Naive B cell (primary cell): ENCODE measurements around the gene NQO1. TPM values are rescaled to one million over a fixed set of nuclear protein-coding genes. Genes with fewer than 3 reads are reported as not detected.
"Not testable (repeated sequence)": the region's sequence is repeated elsewhere in the genome, so short reads cannot be mapped to it uniquely, and the experiment has no call there.

ENCODE experiments used
- ATAC-seq, 2 donors: fragments of 150-1000 bp; cut with Tn5 transposase; 2 replicates each; pipeline ENCODE4 v1.10.0; 2021; ENCODE audit warnings: low read depth in 2 of 2, mild to moderate bottlenecking in 2 of 2, moderate library complexity in 2 of 2
- DNase-seq: peaks from one replicate; pipeline ENCODE4 v3.0.0; 2022
- H3K27ac Mint-ChIP-seq, 6 donors: one replicate each; pipeline ENCODE4 v1.8.0; 2020 to 2022; ENCODE audit warnings: mild to moderate bottlenecking in 6 of 6, mixed read lengths in 6 of 6, moderate library complexity in 5 of 6, inconsistent platforms in 2 of 6
- H3K27me3 Mint-ChIP-seq, 3 donors: one replicate each; pipeline ENCODE4 v1.8.0; 2021 to 2022; ENCODE audit warnings: mixed read lengths in 3 of 3, mild to moderate bottlenecking in 1 of 3
- H3K36me3 Mint-ChIP-seq, 2 donors: one replicate each; pipeline ENCODE4 v1.8.0; 2020 to 2022; ENCODE audit warnings: mixed read lengths in 2 of 2, inconsistent platforms in 1 of 2, mild to moderate bottlenecking in 1 of 2
- H3K4me1 Mint-ChIP-seq, 3 donors: one replicate each; pipeline ENCODE4 v1.8.0; 2020 to 2022; ENCODE audit warnings: mixed read lengths in 3 of 3, inconsistent platforms in 1 of 3, mild to moderate bottlenecking in 1 of 3, moderate library complexity in 1 of 3
- H3K4me3 Mint-ChIP-seq, 8 donors: one replicate each; pipeline ENCODE4 v1.8.0; 2020 to 2022; ENCODE audit warnings: mild to moderate bottlenecking in 8 of 8, mixed read lengths in 8 of 8, moderate library complexity in 8 of 8, inconsistent platforms in 2 of 8
- H3K9me3 Mint-ChIP-seq, 7 donors: one replicate each; pipeline ENCODE4 v1.8.0; 2020 to 2022; ENCODE audit warnings: mixed read lengths in 7 of 7, mild to moderate bottlenecking in 5 of 7, inconsistent platforms in 2 of 7, moderate library complexity in 1 of 7
- polyA plus RNA-seq, 6 donors: library from polyadenylated mRNA; unstranded; fragments of 300-500 nt; fragmentation: Illumina TruSeq; gene quantifications; one replicate each; pipeline ENCODE4 v1.2.3, GENCODE V29; 2021; ENCODE audit warnings: low read depth in 6 of 6

Gene NQO1
- polyA plus RNA-seq, 6 donors from 2014 or later, result 1.3 to 5.7 (median 3.2) TPM

DNA sequence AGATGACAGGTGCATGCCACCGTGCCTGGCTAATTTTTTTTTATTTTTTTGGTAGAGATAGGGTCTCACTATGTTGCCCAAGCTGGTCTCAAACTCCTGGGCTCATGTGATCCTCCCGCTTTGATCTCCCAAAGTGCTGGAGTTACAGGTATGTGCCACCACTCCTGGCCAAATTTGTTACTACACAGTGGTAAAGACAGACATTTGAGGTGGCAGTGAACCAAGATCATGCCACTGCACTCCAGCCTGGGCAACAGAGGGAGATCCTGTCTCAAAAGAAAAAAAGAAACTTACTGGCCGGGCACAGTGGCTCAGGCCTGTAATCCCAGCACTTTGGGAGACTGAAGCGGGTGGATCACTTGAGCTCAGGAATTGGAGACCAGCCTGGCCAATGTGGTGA lies 2.7 kb upstream of the NQO1 start:
- not testable (repeated sequence) for H3K36me3 Mint-ChIP-seq, H3K27me3 Mint-ChIP-seq, ATAC-seq, H3K4me3 Mint-ChIP-seq, H3K9me3 Mint-ChIP-seq, DNase-seq, H3K27ac Mint-ChIP-seq
- H3K4me1 Mint-ChIP-seq, result peaks cover 12 to 19% (median 15%) of the 10 kb centered on the region in 3 donors

- DNase-seq (no peak), ATAC-seq (no peak)
- Mint-ChIP-seq H3K27me3 (no peaks in the 10 kb centered on the region), H3K4me3 (peak overlapping the region in 1 of 8 donors; percentile 21), H3K27ac (no peak overlapping the region), H3K4me1 (peaks cover 12 to 19% (median 15%) of the 10 kb centered on the region in 3 donors), H3K36me3 (no peaks in the 10 kb centered on the region), H3K9me3 (no peaks in the 10 kb centered on the region)
Observed at GRCh38 chr16:69727916-69728270, 1.5 kb upstream of the NQO1 start.

GRCh38 chr16:69725480-69726312 lies 664 bp downstream of the NQO1 start:
- Mint-ChIP-seq H3K27ac (peak overlapping the region; percentile 65 to 90 (median 84)), H3K4me1 (peaks cover 12 to 21% (median 15%) of the 10 kb centered on the region in 3 donors)
- DNase-seq, result no peak

GRCh38 chr16:69724981-69725479 lies 1.3 kb downstream of the NQO1 start:
- no peaks in the 10 kb centered on the region for H3K27me3 Mint-ChIP-seq
- H3K4me3 Mint-ChIP-seq, result peak overlapping the region in 7 of 8 donors; percentile 6 to 99 (median 51)
- no peaks in the 10 kb centered on the region for H3K9me3 Mint-ChIP-seq
- DNase-seq (no peak), ATAC-seq (no peak)
- no peaks in the 10 kb centered on the region for H3K36me3 Mint-ChIP-seq
- peak overlapping the region in 4 of 6 donors; percentile 21 to 67 (median 56) for H3K27ac Mint-ChIP-seq
- H3K4me1 Mint-ChIP-seq, result peaks cover 12 to 21% (median 15%) of the 10 kb centered on the region in 3 donors

More at GRCh38 chr16:69725480-69726312, 664 bp downstream of the NQO1 start:
- ATAC-seq, result no peak
- Mint-ChIP-seq H3K27me3 (no peaks in the 10 kb centered on the region), H3K9me3 (no peaks in the 10 kb centered on the region), H3K4me3 (peak overlapping the region; percentile 84 to 99 (median 96)), H3K36me3 (no peaks in the 10 kb centered on the region)

DNA sequence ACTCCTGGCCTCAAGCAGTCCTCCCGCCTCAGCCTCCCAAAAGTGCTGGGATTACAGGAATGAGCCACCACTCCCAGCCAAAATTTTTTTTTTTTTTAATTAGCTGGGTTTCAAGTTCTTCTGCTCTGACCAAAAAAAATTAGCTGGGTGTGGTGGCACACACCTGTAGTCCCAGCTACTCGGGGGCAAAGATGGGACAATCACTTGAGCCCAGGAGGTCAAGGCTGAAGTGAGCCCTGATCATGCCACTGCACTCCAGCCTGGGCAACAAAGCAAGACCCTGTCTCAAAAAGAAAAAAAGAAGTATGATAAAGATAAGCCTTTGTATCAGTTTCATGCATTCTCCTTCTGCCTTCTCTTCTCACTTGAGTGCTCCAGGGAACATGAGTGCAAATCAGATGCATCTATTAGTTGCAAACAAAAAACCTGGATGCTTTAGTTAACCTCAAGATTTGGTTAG lies 1.9 kb downstream of the NQO1 start:
- Mint-ChIP-seq H3K4me1 (peaks cover 12 to 21% (median 15%) of the 10 kb centered on the region in 3 donors), H3K27me3 (no peaks in the 10 kb centered on the region), H3K36me3 (no peaks in the 10 kb centered on the region), H3K27ac (peak overlapping the region in 1 of 6 donors; percentile 67), H3K9me3 (peaks cover 0 to 2% (median 0%) of the 10 kb centered on the region in 7 donors), H3K4me3 (peak overlapping the region in 4 of 8 donors; percentile 12 to 60 (median 40))
- no peak for DNase-seq
- no peak for ATAC-seq

DNA sequence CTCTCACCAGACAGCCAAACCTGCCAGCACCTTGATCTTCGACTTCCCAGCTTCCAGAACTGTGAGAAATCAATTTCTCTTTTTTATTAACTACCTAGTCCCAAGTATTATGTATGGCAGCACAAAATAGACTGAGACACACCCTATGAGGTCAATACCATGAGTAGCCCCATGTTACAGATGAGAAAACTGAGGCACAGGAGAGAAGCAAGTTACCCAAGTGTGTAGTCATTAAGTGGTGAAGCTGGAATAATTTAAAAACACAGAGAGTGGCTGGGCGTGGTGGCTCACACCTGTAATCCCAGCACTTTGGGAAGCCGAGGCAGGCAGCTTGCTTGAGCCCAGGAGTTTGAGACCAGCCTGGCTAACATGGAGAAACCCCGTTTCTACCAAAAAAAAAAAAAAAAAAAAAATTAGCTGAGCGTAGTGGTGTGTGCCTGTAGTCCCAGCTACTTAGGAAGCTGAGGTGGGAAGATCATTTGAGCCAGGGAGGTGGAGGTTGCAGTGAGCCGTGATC lies 4.9 kb downstream of the NQO1 start:
- Mint-ChIP-seq H3K36me3 (no peaks in the 10 kb centered on the region), H3K9me3 (peaks cover 0 to 2% (median 0%) of the 10 kb centered on the region in 7 donors), H3K27ac (peak overlapping the region in 1 of 6 donors; percentile 59), H3K4me1 (peaks cover 4 to 12% (median 8%) of the 10 kb centered on the region in 3 donors), H3K4me3 (no peak overlapping the region), H3K27me3 (no peaks in the 10 kb centered on the region)
- DNase-seq, result no peak
- ATAC-seq, result no peak

DNA sequence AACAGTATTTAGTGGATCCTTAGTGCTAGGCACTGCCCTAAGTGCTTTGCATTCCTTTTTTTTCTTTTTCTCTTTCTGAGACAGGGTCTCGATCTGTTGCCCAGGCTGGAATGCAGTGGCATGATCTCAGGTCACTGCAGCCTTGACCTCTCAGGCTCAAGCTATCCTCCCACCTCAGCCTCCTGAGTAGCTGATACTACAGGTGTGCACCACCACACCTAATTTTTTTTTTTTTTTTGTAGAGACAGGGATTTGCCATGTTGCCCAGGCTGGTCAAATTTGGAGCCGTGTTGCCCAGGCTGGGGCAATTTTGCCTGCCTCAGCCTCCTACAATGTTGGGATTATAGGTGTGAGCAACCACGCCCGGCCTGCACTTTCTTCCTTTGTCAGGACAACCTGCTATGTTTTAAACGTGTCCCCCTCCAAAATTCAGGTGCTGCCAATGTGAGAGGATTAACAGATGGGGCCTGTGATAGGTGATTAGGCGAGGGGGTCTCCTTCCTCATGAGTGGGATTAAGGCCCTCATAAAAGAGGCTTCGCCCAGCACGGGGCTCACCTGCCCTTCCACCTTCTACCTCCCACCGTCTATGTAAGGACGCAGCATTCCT lies 5.4 kb downstream of the NQO1 start:
- Mint-ChIP-seq H3K9me3 (peaks cover 0 to 2% (median 0%) of the 10 kb centered on the region in 7 donors), H3K4me1 (peaks cover 0 to 6% (median 2%) of the 10 kb centered on the region in 3 donors), H3K27me3 (no peaks in the 10 kb centered on the region), H3K4me3 (peak overlapping the region in 1 of 8 donors; percentile 35), H3K27ac (peak overlapping the region in 1 of 6 donors; percentile 20), H3K36me3 (no peaks in the 10 kb centered on the region)
- ATAC-seq (no peak), DNase-seq (no peak)

DNA sequence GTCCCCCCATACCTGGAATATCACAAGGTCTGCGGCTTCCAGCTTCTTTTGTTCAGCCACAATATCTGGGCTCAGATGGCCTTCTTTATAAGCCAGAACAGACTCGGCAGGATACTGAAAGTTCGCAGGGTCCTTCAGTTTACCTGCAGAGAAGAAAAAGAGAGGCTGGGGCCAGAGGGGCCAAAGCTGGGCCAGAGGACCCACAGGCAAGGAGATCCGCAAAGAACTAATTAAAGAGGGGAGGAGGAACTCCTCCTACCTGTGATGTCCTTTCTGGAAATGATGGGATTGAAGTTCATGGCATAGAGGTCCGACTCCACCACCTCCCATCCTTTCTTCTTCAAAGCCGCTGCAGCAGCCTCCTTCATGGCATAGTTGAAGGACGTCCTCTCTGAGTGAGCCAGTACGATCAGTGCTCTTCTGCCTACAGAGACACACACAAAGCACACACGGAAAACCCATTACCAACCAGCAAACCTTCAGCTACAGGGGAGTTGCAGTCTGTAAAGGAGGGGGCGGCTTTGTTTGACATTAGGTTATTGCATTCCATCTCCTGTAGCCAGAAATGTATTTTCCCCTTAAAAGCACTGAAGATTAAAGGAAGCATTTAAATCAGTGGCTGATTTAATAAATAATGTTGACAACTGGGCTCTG lies 8.1 kb downstream of the NQO1 start:
- Mint-ChIP-seq H3K4me3 (no peak overlapping the region), H3K9me3 (peaks cover 0 to 2% (median 0%) of the 10 kb centered on the region in 7 donors), H3K4me1 (peaks cover 0 to 2% (median 0%) of the 10 kb centered on the region in 3 donors), H3K27ac (peak overlapping the region in 2 of 6 donors; percentile 56 to 63), H3K27me3 (no peaks in the 10 kb centered on the region), H3K36me3 (no peaks in the 10 kb centered on the region)
- ATAC-seq, result no peak
- DNase-seq, result no peak

DNA sequence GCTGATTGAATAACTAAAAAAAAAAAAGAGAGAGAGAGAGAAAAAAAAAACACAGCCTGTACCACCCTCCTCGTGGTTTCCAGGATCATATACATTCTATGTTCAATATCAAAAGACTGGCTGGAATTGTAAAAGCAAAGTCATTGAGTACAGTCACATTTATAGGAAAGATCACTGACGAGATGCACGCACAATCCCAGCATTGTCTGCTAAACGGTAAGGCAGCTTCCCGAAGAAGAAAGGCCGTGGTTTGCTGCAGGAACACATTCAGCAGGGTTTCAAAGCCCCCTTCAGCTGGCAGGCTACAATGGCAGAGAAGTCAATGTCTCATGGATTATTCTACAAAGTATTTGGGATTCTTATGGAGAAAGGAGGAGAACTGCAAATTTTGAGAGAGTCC lies 9.3 kb downstream of the NQO1 start:
- H3K9me3 Mint-ChIP-seq, result peaks cover 0 to 2% (median 0%) of the 10 kb centered on the region in 7 donors
- H3K27ac Mint-ChIP-seq, result no peak overlapping the region
- H3K4me1 Mint-ChIP-seq, result no peaks in the 10 kb centered on the region
- no peak overlapping the region for H3K4me3 Mint-ChIP-seq
- no peaks in the 10 kb centered on the region for H3K27me3 Mint-ChIP-seq
- ATAC-seq (no peak), DNase-seq (no peak)
- H3K36me3 Mint-ChIP-seq, result no peaks in the 10 kb centered on the region

GRCh38 chr16:69712914-69713581 lies 13.3 kb downstream of the NQO1 start:
- ATAC-seq, result no peak
- no peaks in the 10 kb centered on the region for H3K9me3 Mint-ChIP-seq
- no peak for DNase-seq
- H3K27me3 Mint-ChIP-seq, result no peaks in the 10 kb centered on the region
- H3K27ac Mint-ChIP-seq, result no peak overlapping the region
- H3K4me3 Mint-ChIP-seq, result no peak overlapping the region
- H3K4me1 Mint-ChIP-seq, result peaks cover 0 to 4% (median 0%) of the 10 kb centered on the region in 3 donors
- H3K36me3 Mint-ChIP-seq, result no peaks in the 10 kb centered on the region

DNA sequence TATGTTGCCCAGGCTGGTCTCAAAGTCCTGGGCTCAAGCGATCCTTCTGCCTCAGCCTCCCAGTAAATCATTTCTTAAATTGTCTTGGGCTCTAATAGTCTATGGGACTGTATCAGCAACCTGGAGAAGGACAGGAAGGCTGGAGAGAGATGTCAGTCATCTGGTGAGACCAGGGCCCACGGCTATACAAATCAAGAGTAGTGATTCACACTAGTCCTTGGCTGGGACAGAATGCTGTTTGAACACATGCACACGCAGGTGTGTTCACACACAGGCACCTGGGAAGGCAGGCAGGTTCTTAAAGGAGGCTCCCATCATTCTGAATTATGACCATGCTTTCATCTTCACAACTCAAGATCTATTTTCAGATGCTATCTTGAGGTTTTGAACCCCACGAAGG lies 14.1 kb downstream of the NQO1 start:
- Mint-ChIP-seq H3K4me1 (peaks cover 0 to 4% (median 0%) of the 10 kb centered on the region in 3 donors), H3K27ac (no peak overlapping the region), H3K27me3 (no peaks in the 10 kb centered on the region), H3K4me3 (no peak overlapping the region), H3K36me3 (no peaks in the 10 kb centered on the region), H3K9me3 (no peaks in the 10 kb centered on the region)
- DNase-seq, result no peak
- no peak for ATAC-seq

DNA sequence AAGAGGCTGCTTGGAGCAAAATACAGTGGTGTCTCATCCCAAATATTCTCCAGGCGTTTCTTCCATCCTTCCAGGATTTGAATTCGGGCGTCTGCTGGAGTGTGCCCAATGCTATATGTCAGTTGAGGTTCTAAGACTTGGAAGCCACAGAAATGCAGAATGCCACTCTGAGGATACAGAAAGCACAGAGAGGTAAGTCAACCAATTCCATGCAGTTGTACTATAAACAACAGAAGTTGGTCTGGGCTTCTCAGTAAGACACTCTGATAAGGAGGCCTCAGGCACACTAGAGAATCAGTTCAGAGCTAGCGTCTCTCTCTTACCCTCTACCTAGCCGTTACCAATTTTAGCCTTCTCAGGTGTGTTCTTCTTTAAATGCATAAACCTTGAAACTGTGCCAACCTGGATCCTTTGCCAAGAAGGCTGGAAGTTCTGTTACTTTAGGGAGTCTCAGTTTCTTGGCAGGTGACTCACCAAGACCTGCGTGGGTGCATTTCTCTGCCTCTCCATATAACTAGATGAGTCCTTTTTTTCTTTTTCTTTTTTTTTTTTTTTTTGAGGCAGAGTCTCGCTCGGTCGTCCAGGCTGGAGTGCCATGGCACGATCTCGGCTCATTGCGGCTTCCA lies 15.1 kb downstream of the NQO1 start:
- ATAC-seq (no peak), DNase-seq (no peak)
- Mint-ChIP-seq H3K27me3 (no peaks in the 10 kb centered on the region), H3K36me3 (no peaks in the 10 kb centered on the region), H3K4me3 (no peak overlapping the region), H3K27ac (peak overlapping the region in 1 of 6 donors; percentile 22), H3K9me3 (no peaks in the 10 kb centered on the region), H3K4me1 (peaks cover 0 to 4% (median 0%) of the 10 kb centered on the region in 3 donors)
